Measurements from ENCODE around the gene DLG2. TPM values are rescaled to one million over a fixed set of nuclear protein-coding genes. Genes with fewer than 3 reads are reported as not detected.

DLG2 gene
- polyA plus RNA-seq, 2 donors, result 2.6 to 6.7 TPM

GRCh38 chr11:84833488-84834088, 793.6 kb downstream of the DLG2 start:
- H3K9me3 ChIP-seq (ENCODE audit: control insufficient read depth in 2 of 2, insufficient read depth in 1 of 2, low read depth in 1 of 2, low read length in 1 of 2), result no peaks in the 10 kb centered on the region
- no peaks in the 10 kb centered on the region for H3K36me3 ChIP-seq (ENCODE audit: control insufficient read depth in 2 of 2, insufficient read depth in 2 of 2, low read length in 1 of 2)
- H3K27me3 ChIP-seq (ENCODE audit: control insufficient read depth in 1 of 2, insufficient read depth in 2 of 2, low read length in 2 of 2), result no peaks in the 10 kb centered on the region
- WGBS, 2 donors, result 62 to 65% methylated on average over 2 of the region's 2 CpGs
- no peak overlapping the region for H3K4me3 ChIP-seq (ENCODE audit: low read depth in 1 of 2, low read length in 2 of 2)
- no peaks in the 10 kb centered on the region for H3K4me1 ChIP-seq (ENCODE audit: control insufficient read depth in 2 of 2, insufficient read depth in 2 of 2, low read length in 1 of 2)
- no peak overlapping the region for H3K27ac ChIP-seq (ENCODE audit: low read depth in 2 of 2, low read length in 1 of 2)

GRCh38 chr11:84830372-84830771, 796.8 kb downstream of the DLG2 start:
- no peaks in the 10 kb centered on the region for H3K4me1 ChIP-seq (ENCODE audit: control insufficient read depth in 2 of 2, insufficient read depth in 2 of 2, low read length in 1 of 2)
- no peaks in the 10 kb centered on the region for H3K9me3 ChIP-seq (ENCODE audit: control insufficient read depth in 2 of 2, insufficient read depth in 1 of 2, low read depth in 1 of 2, low read length in 1 of 2)
- H3K4me3 ChIP-seq (ENCODE audit: low read depth in 1 of 2, low read length in 2 of 2), result no peak overlapping the region
- H3K36me3 ChIP-seq (ENCODE audit: control insufficient read depth in 2 of 2, insufficient read depth in 2 of 2, low read length in 1 of 2), result no peaks in the 10 kb centered on the region
- no peak overlapping the region for H3K27ac ChIP-seq (ENCODE audit: low read depth in 2 of 2, low read length in 1 of 2)
- H3K27me3 ChIP-seq (ENCODE audit: control insufficient read depth in 1 of 2, insufficient read depth in 2 of 2, low read length in 2 of 2), result no peaks in the 10 kb centered on the region

DNA sequence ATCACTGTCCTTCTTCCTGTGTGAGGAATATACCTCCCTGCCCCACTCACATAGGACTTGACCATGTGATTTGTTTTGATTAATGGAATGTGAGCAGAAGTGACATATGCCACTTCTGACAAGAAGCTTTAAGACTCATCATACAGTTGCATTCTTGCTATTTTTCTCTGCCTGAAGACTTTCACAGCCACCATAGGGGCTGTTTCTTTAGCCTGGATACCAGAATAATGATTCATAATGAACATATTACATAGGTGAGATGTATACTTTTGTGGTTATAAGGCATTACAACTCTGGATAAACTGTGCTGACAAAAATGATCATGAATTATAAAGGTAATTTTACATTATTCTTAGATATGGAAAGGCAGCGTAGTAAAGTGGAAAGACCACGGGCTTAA, 798.0 kb downstream of the DLG2 start:
- H3K27me3 ChIP-seq (ENCODE audit: control insufficient read depth in 1 of 2, insufficient read depth in 2 of 2, low read length in 2 of 2), result no peaks in the 10 kb centered on the region
- WGBS, 2 donors, result 73 to 76% methylated on average over 2 of the region's 2 CpGs

GRCh38 chr11:84828616-84829015, 798.5 kb downstream of the DLG2 start:
- H3K36me3 ChIP-seq (ENCODE audit: control insufficient read depth in 2 of 2, insufficient read depth in 2 of 2, low read length in 1 of 2), result no peaks in the 10 kb centered on the region

More for the DNA sequence above, 798.0 kb downstream of the DLG2 start:
- H3K36me3 ChIP-seq (ENCODE audit: control insufficient read depth in 2 of 2, insufficient read depth in 2 of 2, low read length in 1 of 2), result no peaks in the 10 kb centered on the region
- no peaks in the 10 kb centered on the region for H3K9me3 ChIP-seq (ENCODE audit: control insufficient read depth in 2 of 2, insufficient read depth in 1 of 2, low read depth in 1 of 2, low read length in 1 of 2)
- H3K4me1 ChIP-seq (ENCODE audit: control insufficient read depth in 2 of 2, insufficient read depth in 2 of 2, low read length in 1 of 2), result no peaks in the 10 kb centered on the region
- no peak overlapping the region for H3K27ac ChIP-seq (ENCODE audit: low read depth in 2 of 2, low read length in 1 of 2)
- no peak overlapping the region for H3K4me3 ChIP-seq (ENCODE audit: low read depth in 1 of 2, low read length in 2 of 2)

GRCh38 chr11:84825106-84825660, 802.0 kb downstream of the DLG2 start:
- Histone ChIP-seq H3K4me1 (ENCODE audit: control insufficient read depth in 2 of 2, insufficient read depth in 2 of 2, low read length in 1 of 2) (no peaks in the 10 kb centered on the region), H3K27ac (ENCODE audit: low read depth in 2 of 2, low read length in 1 of 2) (no peak overlapping the region), H3K36me3 (ENCODE audit: control insufficient read depth in 2 of 2, insufficient read depth in 2 of 2, low read length in 1 of 2) (no peaks in the 10 kb centered on the region), H3K9me3 (ENCODE audit: control insufficient read depth in 2 of 2, insufficient read depth in 1 of 2, low read depth in 1 of 2, low read length in 1 of 2) (no peaks in the 10 kb centered on the region), H3K27me3 (ENCODE audit: control insufficient read depth in 1 of 2, insufficient read depth in 2 of 2, low read length in 2 of 2) (no peaks in the 10 kb centered on the region), H3K4me3 (ENCODE audit: low read depth in 1 of 2, low read length in 2 of 2) (no peak overlapping the region)
- WGBS, 2 donors, result 74 to 76% methylated on average over 3 of the region's 3 CpGs

More at GRCh38 chr11:84828616-84829015, 798.5 kb downstream of the DLG2 start:
- no peak overlapping the region for H3K27ac ChIP-seq (ENCODE audit: low read depth in 2 of 2, low read length in 1 of 2)
- 87% methylated on average over 2 of the region's 2 CpGs for WGBS, 2 donors
- H3K27me3 ChIP-seq (ENCODE audit: control insufficient read depth in 1 of 2, insufficient read depth in 2 of 2, low read length in 2 of 2), result no peaks in the 10 kb centered on the region
- H3K9me3 ChIP-seq (ENCODE audit: control insufficient read depth in 2 of 2, insufficient read depth in 1 of 2, low read depth in 1 of 2, low read length in 1 of 2), result no peaks in the 10 kb centered on the region
- H3K4me3 ChIP-seq (ENCODE audit: low read depth in 1 of 2, low read length in 2 of 2), result no peak overlapping the region
- H3K4me1 ChIP-seq (ENCODE audit: control insufficient read depth in 2 of 2, insufficient read depth in 2 of 2, low read length in 1 of 2), result no peaks in the 10 kb centered on the region

- WGBS, 2 donors, result 73 to 77% methylated on average over 3 of the region's 3 CpGs
- Histone ChIP-seq H3K9me3 (ENCODE audit: control insufficient read depth in 2 of 2, insufficient read depth in 1 of 2, low read depth in 1 of 2, low read length in 1 of 2) (no peaks in the 10 kb centered on the region), H3K27ac (ENCODE audit: low read depth in 2 of 2, low read length in 1 of 2) (no peak overlapping the region), H3K36me3 (ENCODE audit: control insufficient read depth in 2 of 2, insufficient read depth in 2 of 2, low read length in 1 of 2) (no peaks in the 10 kb centered on the region), H3K4me1 (ENCODE audit: control insufficient read depth in 2 of 2, insufficient read depth in 2 of 2, low read length in 1 of 2) (no peaks in the 10 kb centered on the region), H3K27me3 (ENCODE audit: control insufficient read depth in 1 of 2, insufficient read depth in 2 of 2, low read length in 2 of 2) (no peaks in the 10 kb centered on the region), H3K4me3 (ENCODE audit: low read depth in 1 of 2, low read length in 2 of 2) (no peak overlapping the region)
Observed at GRCh38 chr11:84824624-84825023, 802.5 kb downstream of the DLG2 start.

GRCh38 chr11:84819537-84819936, 807.6 kb downstream of the DLG2 start:
- H3K9me3 ChIP-seq (ENCODE audit: control insufficient read depth in 2 of 2, insufficient read depth in 1 of 2, low read depth in 1 of 2, low read length in 1 of 2), result no peaks in the 10 kb centered on the region
- 53 to 55% methylated on average over 2 of the region's 2 CpGs for WGBS, 2 donors
- no peak overlapping the region for H3K27ac ChIP-seq (ENCODE audit: low read depth in 2 of 2, low read length in 1 of 2)
- no peaks in the 10 kb centered on the region for H3K4me1 ChIP-seq (ENCODE audit: control insufficient read depth in 2 of 2, insufficient read depth in 2 of 2, low read length in 1 of 2)
- H3K36me3 ChIP-seq (ENCODE audit: control insufficient read depth in 2 of 2, insufficient read depth in 2 of 2, low read length in 1 of 2), result no peaks in the 10 kb centered on the region
- no peak overlapping the region for H3K4me3 ChIP-seq (ENCODE audit: low read depth in 1 of 2, low read length in 2 of 2)
- no peaks in the 10 kb centered on the region for H3K27me3 ChIP-seq (ENCODE audit: control insufficient read depth in 1 of 2, insufficient read depth in 2 of 2, low read length in 2 of 2)

DNA sequence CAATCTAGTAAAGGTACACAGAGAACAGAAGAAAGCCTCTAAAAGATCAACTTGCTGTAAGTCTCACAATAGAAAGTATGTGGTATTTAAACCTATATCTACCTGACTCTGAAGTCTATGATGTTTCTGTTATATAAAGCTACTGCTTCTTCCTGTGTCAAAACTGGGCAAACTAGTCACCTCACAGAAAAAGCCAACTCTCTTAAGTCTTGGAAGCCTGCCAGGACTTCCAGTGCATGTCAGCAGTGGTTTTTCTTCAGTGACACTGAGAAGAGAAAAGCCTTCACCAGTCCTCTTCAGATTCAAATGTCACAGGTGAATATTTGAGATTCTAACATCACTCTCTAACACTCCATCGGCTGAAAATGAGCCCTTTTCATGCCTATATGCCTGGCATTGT, 808.0 kb downstream of the DLG2 start:
- Histone ChIP-seq H3K4me3 (ENCODE audit: low read depth in 1 of 2, low read length in 2 of 2) (no peak overlapping the region), H3K27ac (ENCODE audit: low read depth in 2 of 2, low read length in 1 of 2) (no peak overlapping the region), H3K9me3 (ENCODE audit: control insufficient read depth in 2 of 2, insufficient read depth in 1 of 2, low read depth in 1 of 2, low read length in 1 of 2) (no peaks in the 10 kb centered on the region), H3K36me3 (ENCODE audit: control insufficient read depth in 2 of 2, insufficient read depth in 2 of 2, low read length in 1 of 2) (no peaks in the 10 kb centered on the region), H3K4me1 (ENCODE audit: control insufficient read depth in 2 of 2, insufficient read depth in 2 of 2, low read length in 1 of 2) (no peaks in the 10 kb centered on the region), H3K27me3 (ENCODE audit: control insufficient read depth in 1 of 2, insufficient read depth in 2 of 2, low read length in 2 of 2) (no peaks in the 10 kb centered on the region)
- WGBS, 2 donors, result 41 to 77% methylated on average over 1 of the region's 1 CpG

DNA sequence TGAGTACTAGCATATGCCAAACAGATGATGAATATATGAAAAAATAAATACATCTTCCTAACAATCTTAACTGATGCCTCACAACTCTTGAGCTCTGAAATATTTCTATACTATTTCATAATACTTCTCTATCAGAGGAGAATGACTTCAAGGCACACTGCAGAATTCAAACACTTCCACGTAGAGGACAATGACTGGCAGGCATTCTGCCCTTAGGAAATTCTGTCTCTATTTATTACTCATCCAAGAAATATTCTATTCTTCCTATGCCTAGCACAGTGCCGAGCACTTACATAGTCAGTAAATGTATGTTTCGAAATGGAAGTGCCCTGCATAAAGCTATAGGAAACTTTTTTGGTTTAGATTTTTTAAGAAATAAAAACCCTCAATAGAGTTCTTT, 809.1 kb downstream of the DLG2 start:
- 28 to 36% methylated on average over 3 of the region's 3 CpGs for WGBS, 2 donors
- H3K27ac ChIP-seq (ENCODE audit: low read depth in 2 of 2, low read length in 1 of 2), result no peak overlapping the region

DNA sequence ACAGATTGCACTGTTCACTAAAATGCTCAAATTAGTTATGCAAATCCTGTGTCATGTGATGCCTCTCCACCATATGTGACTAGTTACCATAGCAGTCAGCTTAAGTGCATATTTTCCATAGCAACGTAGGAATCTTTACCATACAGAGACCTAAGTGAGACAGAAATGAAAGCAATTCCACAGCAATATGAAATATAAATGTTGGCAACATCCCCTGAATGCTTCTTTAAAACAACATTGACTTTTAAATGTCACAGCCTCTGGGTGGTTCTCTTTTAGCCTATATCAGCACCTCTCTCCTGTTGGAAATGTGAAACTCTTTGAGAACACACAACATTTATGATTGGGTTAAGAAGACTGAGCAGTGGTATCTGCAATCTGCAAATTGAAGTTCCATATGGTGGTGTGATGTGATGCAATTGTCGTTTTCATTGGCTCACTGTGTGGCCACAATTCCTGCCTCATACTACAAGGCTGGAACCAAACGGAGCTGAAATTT, 814.6 kb downstream of the DLG2 start:
- H3K27ac ChIP-seq (ENCODE audit: low read depth in 2 of 2, low read length in 1 of 2), result no peak overlapping the region
- no peaks in the 10 kb centered on the region for H3K36me3 ChIP-seq (ENCODE audit: control insufficient read depth in 2 of 2, insufficient read depth in 2 of 2, low read length in 1 of 2)
- 54 to 62% methylated on average over 3 of the region's 3 CpGs for WGBS, 2 donors
- no peaks in the 10 kb centered on the region for H3K4me1 ChIP-seq (ENCODE audit: control insufficient read depth in 2 of 2, insufficient read depth in 2 of 2, low read length in 1 of 2)
- H3K9me3 ChIP-seq (ENCODE audit: control insufficient read depth in 2 of 2, insufficient read depth in 1 of 2, low read depth in 1 of 2, low read length in 1 of 2), result no peaks in the 10 kb centered on the region
- no peak overlapping the region for H3K4me3 ChIP-seq (ENCODE audit: low read depth in 1 of 2, low read length in 2 of 2)
- no peaks in the 10 kb centered on the region for H3K27me3 ChIP-seq (ENCODE audit: control insufficient read depth in 1 of 2, insufficient read depth in 2 of 2, low read length in 2 of 2)

More for the DNA sequence above, 809.1 kb downstream of the DLG2 start:
- no peaks in the 10 kb centered on the region for H3K4me1 ChIP-seq (ENCODE audit: control insufficient read depth in 2 of 2, insufficient read depth in 2 of 2, low read length in 1 of 2)
- H3K4me3 ChIP-seq (ENCODE audit: low read depth in 1 of 2, low read length in 2 of 2), result no peak overlapping the region
- H3K36me3 ChIP-seq (ENCODE audit: control insufficient read depth in 2 of 2, insufficient read depth in 2 of 2, low read length in 1 of 2), result no peaks in the 10 kb centered on the region
- H3K27me3 ChIP-seq (ENCODE audit: control insufficient read depth in 1 of 2, insufficient read depth in 2 of 2, low read length in 2 of 2), result no peaks in the 10 kb centered on the region
- no peaks in the 10 kb centered on the region for H3K9me3 ChIP-seq (ENCODE audit: control insufficient read depth in 2 of 2, insufficient read depth in 1 of 2, low read depth in 1 of 2, low read length in 1 of 2)
